Measurements from ENCODE around the gene NKX6-1.

Gene NKX6-1

GRCh38 chr4:84497504-84498202, 1.4 kb downstream of the NKX6-1 start:
- no peak for FAIRE-seq

- no peak for FAIRE-seq
These were observed 2.2 kb downstream of the NKX6-1 start for GRCh38 chr4:84496706-84497503.

- FAIRE-seq, result no peak
These were observed 2.8 kb downstream of the NKX6-1 start for GRCh38 chr4:84496331-84496705.

GRCh38 chr4:84495794-84496261, 3.3 kb downstream of the NKX6-1 start:
- no peak for FAIRE-seq

- FAIRE-seq, result no peak
These were observed 3.8 kb downstream of the NKX6-1 start for GRCh38 chr4:84495118-84495793.

- FAIRE-seq, result peak; percentile 71
These were observed 4.6 kb downstream of the NKX6-1 start for GRCh38 chr4:84494531-84494930.

GRCh38 chr4:84494076-84494475, 5.0 kb downstream of the NKX6-1 start:
- FAIRE-seq, result peak; percentile 92

- no peak for FAIRE-seq
These were observed 5.8 kb downstream of the NKX6-1 start for GRCh38 chr4:84493092-84493850.

GRCh38 chr4:84492737-84493091, 6.4 kb downstream of the NKX6-1 start:
- FAIRE-seq, result no peak

- FAIRE-seq, result no peak
These were observed 6.8 kb downstream of the NKX6-1 start for GRCh38 chr4:84492290-84492689.

- no peak for FAIRE-seq
These were observed 7.6 kb downstream of the NKX6-1 start for GRCh38 chr4:84491481-84491880.

GRCh38 chr4:84490663-84491062, 8.4 kb downstream of the NKX6-1 start:
- FAIRE-seq, result no peak

- no peak for FAIRE-seq
These were observed 14.9 kb downstream of the NKX6-1 start for GRCh38 chr4:84484236-84484635.

- FAIRE-seq, result no peak
These were observed 15.4 kb downstream of the NKX6-1 start for GRCh38 chr4:84483688-84484087.

GRCh38 chr4:84482564-84483563, 16.2 kb downstream of the NKX6-1 start:
- FAIRE-seq, result no peak

GRCh38 chr4:84481860-84482245, 17.2 kb downstream of the NKX6-1 start:
- FAIRE-seq, result no peak

- no peak for FAIRE-seq
These were observed 17.8 kb downstream of the NKX6-1 start for GRCh38 chr4:84481077-84481859.

GRCh38 chr4:84480082-84480481, 19.0 kb downstream of the NKX6-1 start:
- FAIRE-seq, result no peak

GRCh38 chr4:84479663-84480062, 19.4 kb downstream of the NKX6-1 start:
- FAIRE-seq, result no peak

GRCh38 chr4:84477738-84478137, 21.4 kb downstream of the NKX6-1 start:
- FAIRE-seq, result no peak

GRCh38 chr4:84474107-84474506, 25.0 kb downstream of the NKX6-1 start:
- no peak for FAIRE-seq
